Endothelial cell of umbilical vein (primary cell): ENCODE data around the gene PRL.

Source experiments
- CTCF ChIP-seq, 2 donors: IDR thresholded peaks; 1 replicate in 1 of 2; 2 replicates in 1 of 2; pipeline ENCODE4 v1.5.1; 2011; ENCODE audit warnings: low read length in 2 of 2, mild to moderate bottlenecking in 2 of 2, moderate library complexity in 2 of 2, control low read depth in 1 of 2, inconsistent platforms in 1 of 2, low read depth in 1 of 2; ENCODE audit not compliant: insufficient read depth in 1 of 2; ENCODE audit errors: extremely low read depth in 1 of 2
- EZH2 ChIP-seq: IDR thresholded peaks from 2 replicates; pipeline ENCODE4 v1.6.1; 2012; ENCODE audit warnings: borderline replicate concordance, low read depth, mild to moderate bottlenecking, moderate library complexity, low read length, inconsistent platforms; ENCODE audit not compliant: severe bottlenecking
- FOS ChIP-seq: IDR thresholded peaks from 2 replicates; pipeline ENCODE4 v1.6.1; 2011; ENCODE audit warnings: mild to moderate bottlenecking, low read length, moderate library complexity, borderline replicate concordance; ENCODE audit not compliant: insufficient read depth
- GATA2 ChIP-seq: IDR thresholded peaks from 2 replicates; pipeline ENCODE4 v1.7.0; 2011; ENCODE audit warnings: low read depth, mild to moderate bottlenecking, moderate library complexity, mixed read lengths, low read length; ENCODE audit not compliant: insufficient read length, insufficient read depth
- JUN ChIP-seq: IDR thresholded peaks from 2 replicates; pipeline ENCODE4 v1.6.1; 2011; ENCODE audit warnings: borderline replicate concordance, low read depth; ENCODE audit not compliant: insufficient read length, insufficient read depth
- MYC ChIP-seq: IDR thresholded peaks from one replicate; pipeline ENCODE4 v1.6.1; 2011; ENCODE audit warnings: mild to moderate bottlenecking, low read depth, low read length
- POLR2A ChIP-seq: IDR thresholded peaks from 2 replicates; pipeline ENCODE4 v1.6.1; 2012; ENCODE audit warnings: low read depth, mild to moderate bottlenecking, control low read depth, low read length
- POLR2AphosphoS5 ChIP-seq: IDR thresholded peaks from 2 replicates; pipeline ENCODE4 v1.6.1; 2012; ENCODE audit warnings: low read depth, mild to moderate bottlenecking, control low read depth, low read length, moderate library complexity; ENCODE audit not compliant: insufficient read depth
- TF ChIP-seq, protein P1 (sequence below): IDR thresholded peaks from 2 replicates; pipeline ENCODE4 v1.6.1; 2011; ENCODE audit not compliant: insufficient read depth, insufficient read length

DNA sequence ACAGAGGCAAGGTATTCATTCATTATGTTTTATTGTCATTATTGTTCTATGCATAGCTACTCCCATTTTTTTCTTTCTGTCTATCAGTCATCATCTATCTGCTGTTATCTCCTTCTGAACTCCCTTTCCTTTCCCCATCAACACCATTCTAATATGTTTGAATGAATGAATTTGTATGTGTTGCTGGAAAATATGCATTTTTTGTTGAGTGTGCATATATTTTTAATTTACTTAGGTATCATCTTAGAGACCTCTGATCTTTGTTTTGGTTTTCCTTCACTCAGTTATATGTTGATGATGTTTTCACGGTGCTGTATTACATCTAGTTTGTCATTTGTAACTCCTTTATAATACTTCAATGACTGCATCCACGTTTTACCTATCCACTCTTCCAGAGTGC is 12.1 kb upstream of the PRL start:
- TF ChIP-seq EZH2: no peak
- TF ChIP-seq CTCF (IDR thresholded peaks at IDR 0.05; ENCODE audit: extremely low read depth in 1 of 2, insufficient read depth in 1 of 2, low read depth in 1 of 2, low read length in 2 of 2): no peak
- no peak for TF ChIP-seq JUN
- TF ChIP-seq POLR2AphosphoS5: no peak
- TF ChIP-seq MYC: no peak
- TF ChIP-seq POLR2A: no peak
- TF ChIP-seq, protein P1, sequence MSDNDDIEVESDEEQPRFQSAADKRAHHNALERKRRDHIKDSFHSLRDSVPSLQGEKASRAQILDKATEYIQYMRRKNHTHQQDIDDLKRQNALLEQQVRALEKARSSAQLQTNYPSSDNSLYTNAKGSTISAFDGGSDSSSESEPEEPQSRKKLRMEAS: no peak
- TF ChIP-seq FOS: no peak
- no peak for TF ChIP-seq GATA2
